ENCODE results near the gene URB1.

Gene URB1

GRCh38 chr21:32356874-32357395, 35.9 kb downstream of the URB1 start:
- no peak for TF ChIP-seq MYC (IDR thresholded peaks at IDR 0.05; ENCODE audit: low read depth, low read length)
- no peak for TF ChIP-seq POLR2A (IDR thresholded peaks at IDR 0.05; ENCODE audit: extremely low read depth, insufficient read length)
- no peak for TF ChIP-seq CTCF (IDR thresholded peaks at IDR 0.05; ENCODE audit: low read depth, low read length)
- no peak for TF ChIP-seq MAX (IDR thresholded peaks at IDR 0.05; ENCODE audit: low read depth, low read length)
- no peak for DNase-seq (ENCODE audit: low read depth)
- H3K4me3 ChIP-seq (ENCODE audit: low read depth, low read length) = no peak overlapping the region

GRCh38 chr21:32353002-32353711, 39.7 kb downstream of the URB1 start:
- H3K4me3 ChIP-seq (ENCODE audit: low read depth, low read length) = no peak overlapping the region
- no peak for TF ChIP-seq CTCF (IDR thresholded peaks at IDR 0.05; ENCODE audit: low read depth, low read length)
- no peak for TF ChIP-seq MYC (IDR thresholded peaks at IDR 0.05; ENCODE audit: low read depth, low read length)
- TF ChIP-seq POLR2A (IDR thresholded peaks at IDR 0.05; ENCODE audit: extremely low read depth, insufficient read length) = no peak
- no peak for TF ChIP-seq MAX (IDR thresholded peaks at IDR 0.05; ENCODE audit: low read depth, low read length)
- no peak for DNase-seq (ENCODE audit: low read depth)

GRCh38 chr21:32352526-32352925, 40.3 kb downstream of the URB1 start:
- no peak for DNase-seq (ENCODE audit: low read depth)
- TF ChIP-seq POLR2A (IDR thresholded peaks at IDR 0.05; ENCODE audit: extremely low read depth, insufficient read length) (no peak), MYC (IDR thresholded peaks at IDR 0.05; ENCODE audit: low read depth, low read length) (no peak), CTCF (IDR thresholded peaks at IDR 0.05; ENCODE audit: low read depth, low read length) (no peak), MAX (IDR thresholded peaks at IDR 0.05; ENCODE audit: low read depth, low read length) (no peak)
- no peak overlapping the region for H3K4me3 ChIP-seq (ENCODE audit: low read depth, low read length)

GRCh38 chr21:32351428-32351827, 41.4 kb downstream of the URB1 start:
- DNase-seq (ENCODE audit: low read depth) = no peak
- H3K4me3 ChIP-seq (ENCODE audit: low read depth, low read length) = no peak overlapping the region
- TF ChIP-seq POLR2A (IDR thresholded peaks at IDR 0.05; ENCODE audit: extremely low read depth, insufficient read length) (no peak), MYC (IDR thresholded peaks at IDR 0.05; ENCODE audit: low read depth, low read length) (no peak), MAX (IDR thresholded peaks at IDR 0.05; ENCODE audit: low read depth, low read length) (no peak), CTCF (IDR thresholded peaks at IDR 0.05; ENCODE audit: low read depth, low read length) (no peak)

GRCh38 chr21:32350981-32351380, 41.8 kb downstream of the URB1 start:
- no peak for DNase-seq (ENCODE audit: low read depth)
- H3K4me3 ChIP-seq (ENCODE audit: low read depth, low read length) = no peak overlapping the region
- TF ChIP-seq MYC (IDR thresholded peaks at IDR 0.05; ENCODE audit: low read depth, low read length) (no peak), MAX (IDR thresholded peaks at IDR 0.05; ENCODE audit: low read depth, low read length) (no peak), CTCF (IDR thresholded peaks at IDR 0.05; ENCODE audit: low read depth, low read length) (no peak), POLR2A (IDR thresholded peaks at IDR 0.05; ENCODE audit: extremely low read depth, insufficient read length) (no peak)

Data from NB4 (cell line).